ENCODE data around the gene ZMAT5.

DNA sequence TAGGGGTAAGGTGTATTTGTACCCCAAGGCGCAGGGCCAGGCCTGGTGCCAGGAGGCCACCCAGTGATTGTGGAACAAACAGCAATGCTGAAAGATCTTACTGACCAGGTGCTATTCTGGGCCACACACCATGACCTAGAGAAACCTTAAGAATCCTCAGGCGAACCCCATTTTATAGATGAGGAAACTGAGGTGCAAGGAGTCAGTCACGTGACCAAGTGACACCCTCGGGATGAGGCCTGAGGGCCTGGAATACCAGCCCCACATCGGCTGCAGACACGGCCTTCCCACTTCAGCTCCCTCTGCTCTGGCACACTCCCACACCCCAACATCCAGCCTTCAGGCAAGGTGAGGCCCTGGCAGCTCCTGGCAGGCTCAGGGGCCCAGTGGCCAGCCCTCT lies 33.9 kb downstream of the ZMAT5 start:
- TF ChIP-seq, protein P1, sequence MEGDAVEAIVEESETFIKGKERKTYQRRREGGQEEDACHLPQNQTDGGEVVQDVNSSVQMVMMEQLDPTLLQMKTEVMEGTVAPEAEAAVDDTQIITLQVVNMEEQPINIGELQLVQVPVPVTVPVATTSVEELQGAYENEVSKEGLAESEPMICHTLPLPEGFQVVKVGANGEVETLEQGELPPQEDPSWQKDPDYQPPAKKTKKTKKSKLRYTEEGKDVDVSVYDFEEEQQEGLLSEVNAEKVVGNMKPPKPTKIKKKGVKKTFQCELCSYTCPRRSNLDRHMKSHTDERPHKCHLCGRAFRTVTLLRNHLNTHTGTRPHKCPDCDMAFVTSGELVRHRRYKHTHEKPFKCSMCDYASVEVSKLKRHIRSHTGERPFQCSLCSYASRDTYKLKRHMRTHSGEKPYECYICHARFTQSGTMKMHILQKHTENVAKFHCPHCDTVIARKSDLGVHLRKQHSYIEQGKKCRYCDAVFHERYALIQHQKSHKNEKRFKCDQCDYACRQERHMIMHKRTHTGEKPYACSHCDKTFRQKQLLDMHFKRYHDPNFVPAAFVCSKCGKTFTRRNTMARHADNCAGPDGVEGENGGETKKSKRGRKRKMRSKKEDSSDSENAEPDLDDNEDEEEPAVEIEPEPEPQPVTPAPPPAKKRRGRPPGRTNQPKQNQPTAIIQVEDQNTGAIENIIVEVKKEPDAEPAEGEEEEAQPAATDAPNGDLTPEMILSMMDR (IDR thresholded peaks at IDR 0.05), result no peak
- TF ChIP-seq EP300 (IDR thresholded peaks at IDR 0.05) (no peak), POLR2AphosphoS5 (IDR thresholded peaks at IDR 0.05) (no peak)
